Esophagus muscularis mucosa (tissue), 4 donors: Measurements from ENCODE around the gene AIDA. TPM values are rescaled to one million over a fixed set of nuclear protein-coding genes. Genes with fewer than 3 reads are reported as not detected.
"Not testable (repeated sequence)": the region's sequence is repeated elsewhere in the genome, so short reads cannot be mapped to it uniquely, and the experiment has no call there.

Source experiments
- DNase-seq: peaks from one replicate; pipeline ENCODE4 v3.0.0-alpha.2; 2017; ENCODE audit errors: extremely low spot score
- H3K27ac ChIP-seq, 4 donors: fragments of 200-600 bp; sonication (generic); replicated peaks in 1 of 4; 1 replicate in 3 of 4; 2 replicates in 1 of 4; pipeline ENCODE4 v1.5.1; 2016 to 2019; ENCODE audit warnings: mild to moderate bottlenecking in 1 of 4
- H3K27me3 ChIP-seq, 4 donors: fragments of 200-600 bp; sonication (generic); one replicate each; pipeline versions ENCODE4 v1.5.1 to v1.6.0; 2016 to 2019
- H3K36me3 ChIP-seq, 4 donors: fragments of 200-600 bp; sonication (generic); one replicate each; pipeline ENCODE4 v1.5.1; 2016 to 2019
- H3K4me1 ChIP-seq, 4 donors: fragments of 200-600 bp; sonication (generic); one replicate each; pipeline ENCODE4 v1.5.1; 2016 to 2019
- H3K4me3 ChIP-seq, 4 donors: fragments of 200-600 bp; sonication (generic); 1 replicate in 2 of 4; 2 replicates in 2 of 4; pipeline ENCODE4 v1.5.1; 2016 to 2019; ENCODE audit warnings: mild to moderate bottlenecking in 4 of 4, moderate library complexity in 1 of 4
- H3K9me3 ChIP-seq, 4 donors: fragments of 200-600 bp; sonication (generic); 1 replicate in 3 of 4; 2 replicates in 1 of 4; pipeline ENCODE4 v1.5.1; 2016 to 2019
- CTCF ChIP-seq, 3 experiments: fragments of 200-600 bp in 2 of 3; fragments of 450-650 bp in 1 of 3; sonication (generic) in 2 of 3; IDR thresholded peaks; one replicate each; pipeline ENCODE4 v1.5.1; 2017 to 2019; ENCODE audit warnings: antibody characterized with exemption in 3 of 3, mild to moderate bottlenecking in 2 of 3, moderate library complexity in 1 of 3
- EP300 ChIP-seq: sonication (generic); formaldehyde crosslinking; IDR thresholded peaks from one replicate; pipeline ENCODE4 v1.6.1; 2017; ENCODE audit warnings: antibody characterized with exemption
- POLR2A ChIP-seq: fragments of 450-650 bp; IDR thresholded peaks from one replicate; pipeline ENCODE4 v1.6.1; 2017; ENCODE audit warnings: antibody characterized with exemption, moderate library complexity, mild to moderate bottlenecking, low read depth
- POLR2AphosphoS5 ChIP-seq, 2 donors: sonication (generic); formaldehyde crosslinking; IDR thresholded peaks; one replicate each; pipeline ENCODE4 v1.6.1; 2017; ENCODE audit warnings: antibody characterized with exemption in 2 of 2
- WGBS: methylation state at CpG from one replicate; pipeline ENCODE4 v1.1.5; 2018; 5-methylcytosine and 5-hydroxymethylcytosine counted together
- intact Hi-C: fragments of 100-400 bp; cut with DNase I; formaldehyde crosslinking; loops from one replicate; pipeline ENCODE4 v1.15.1; 2023
- total RNA-seq, 4 donors: library from RNA; depleted of rRNA; stranded (reverse); fragments of >200 nt; gene quantifications; one replicate each; pipeline versions ENCODE4 v1.1.0 to v1.2.1, GENCODE V29; 2016

Gene AIDA
- total RNA-seq, 4 donors from 2014 or later: 94.3 to 120 (median 99.8) TPM

- TF ChIP-seq CTCF (IDR thresholded peaks at IDR 0.05) (no peak), POLR2AphosphoS5 (IDR thresholded peaks at IDR 0.05) (no peak), POLR2A (no peak), EP300 (no peak)
- H3K9me3 ChIP-seq: no peaks in the 10 kb centered on the region
- H3K27me3 ChIP-seq: no peaks in the 10 kb centered on the region
- no peak overlapping the region for H3K4me3 ChIP-seq
- no peak overlapping the region for H3K27ac ChIP-seq
- no peak for DNase-seq
- intact Hi-C loops: no loop called here
- H3K36me3 ChIP-seq: peaks cover 0 to 34% (median 9%) of the 10 kb centered on the region in 4 donors
- H3K4me1 ChIP-seq: peaks cover 0 to 8% (median 0%) of the 10 kb centered on the region in 4 donors
- 86% methylated on average over 5 of the region's 5 CpGs for WGBS
Measured at GRCh38 chr1:222694927-222695326, 17.4 kb downstream of the AIDA start.

GRCh38 chr1:222691016-222691415 lies 21.3 kb downstream of the AIDA start:
- intact Hi-C loops: no loop called here
- peaks cover 7 to 38% (median 28%) of the 10 kb centered on the region in 4 donors for H3K36me3 ChIP-seq
- H3K9me3 ChIP-seq: no peaks in the 10 kb centered on the region
- H3K27ac ChIP-seq: no peak overlapping the region
- H3K27me3 ChIP-seq: no peaks in the 10 kb centered on the region
- H3K4me3 ChIP-seq: no peak overlapping the region
- H3K4me1 ChIP-seq: no peaks in the 10 kb centered on the region
- 100% methylated on average over 1 of the region's 1 CpG for WGBS
- no peak for DNase-seq
- no peak for TF ChIP-seq CTCF (IDR thresholded peaks at IDR 0.05)
- TF ChIP-seq POLR2A: no peak
- TF ChIP-seq POLR2AphosphoS5 (IDR thresholded peaks at IDR 0.05): no peak
- TF ChIP-seq EP300: no peak

- TF ChIP-seq CTCF (IDR thresholded peaks at IDR 0.05) (no peak), POLR2AphosphoS5 (IDR thresholded peaks at IDR 0.05) (no peak), EP300 (no peak), POLR2A (no peak)
- 100% methylated on average over 1 of the region's 1 CpG for WGBS
- Histone ChIP-seq H3K27ac (no peak overlapping the region), H3K36me3 (peaks cover 6 to 56% (median 42%) of the 10 kb centered on the region in 4 donors), H3K27me3 (no peaks in the 10 kb centered on the region), H3K4me3 (no peak overlapping the region), H3K9me3 (no peaks in the 10 kb centered on the region), H3K4me1 (no peaks in the 10 kb centered on the region)
- DNase-seq: no peak
- intact Hi-C loops: no loop called here
Measured at GRCh38 chr1:222680080-222680479, 32.2 kb downstream of the AIDA start.

GRCh38 chr1:222670110-222670509 lies 42.2 kb downstream of the AIDA start:
- 95% methylated on average over 1 of the region's 1 CpG for WGBS
- H3K9me3 ChIP-seq: no peaks in the 10 kb centered on the region
- no peaks in the 10 kb centered on the region for H3K27me3 ChIP-seq
- TF ChIP-seq CTCF (IDR thresholded peaks at IDR 0.05) (no peak), EP300 (no peak), POLR2A (no peak), POLR2AphosphoS5 (IDR thresholded peaks at IDR 0.05) (no peak)
- peaks cover 0 to 26% (median 19%) of the 10 kb centered on the region in 4 donors for H3K4me1 ChIP-seq
- DNase-seq: no peak
- H3K36me3 ChIP-seq: peaks cover 21 to 68% (median 52%) of the 10 kb centered on the region in 4 donors
- H3K27ac ChIP-seq: peak overlapping the region in 2 of 4 donors; percentile 48 to 49
- no peak overlapping the region for H3K4me3 ChIP-seq
- intact Hi-C loops: no loop called here

GRCh38 chr1:222669107-222669506 lies 43.2 kb downstream of the AIDA start:
- H3K9me3 ChIP-seq, H3K27me3 ChIP-seq, DNase-seq, H3K4me3 ChIP-seq, intact Hi-C loops: not testable (repeated sequence)
- Histone ChIP-seq H3K36me3 (peaks cover 31 to 70% (median 56%) of the 10 kb centered on the region in 4 donors), H3K4me1 (peaks cover 0 to 26% (median 19%) of the 10 kb centered on the region in 4 donors), H3K27ac (peak overlapping the region in 1 of 4 donors; percentile 48)
- WGBS: no CpG with 5 or more reads among the region's 2 CpGs

- DNase-seq, H3K27me3 ChIP-seq, H3K9me3 ChIP-seq: not testable (repeated sequence)
Measured at GRCh38 chr1:222668184-222668583, 44.1 kb downstream of the AIDA start.

More at GRCh38 chr1:222668184-222668583, 44.1 kb downstream of the AIDA start:
- intact Hi-C loops, H3K4me3 ChIP-seq: not testable (repeated sequence)
- Histone ChIP-seq H3K4me1 (peaks cover 0 to 26% (median 19%) of the 10 kb centered on the region in 4 donors), H3K27ac (peak overlapping the region in 1 of 4 donors; percentile 37), H3K36me3 (peaks cover 40 to 70% (median 56%) of the 10 kb centered on the region in 4 donors)
- 39% methylated on average over 2 of the region's 4 CpGs for WGBS
